H1 (cell line): ENCODE data around the gene DPH6. TPM values are rescaled to one million over a fixed set of nuclear protein-coding genes. Genes with fewer than 3 reads are reported as not detected.

Source experiments
- CHD7 ChIP-seq: fragments of 300-600 bp; sonication (generic); IDR thresholded peaks from 2 replicates; pipeline ENCODE4 v1.7.1; 2012; ENCODE audit warnings: low read length, moderate library complexity, mild to moderate bottlenecking, inconsistent platforms; ENCODE audit not compliant: insufficient replicate concordance
- polyA plus RNA-seq, 7 experiments: library from polyadenylated mRNA; depleted of rRNA in 3 of 7; stranded (reverse) in 5 of 7; unstranded in 2 of 7; fragments of >200 nt in 5 of 7; fragments of 200-250 nt in 2 of 7; gene quantifications; 1 replicate in 5 of 7; 2 replicates in 1 of 7; 4 replicates in 1 of 7; pipeline versions ENCODE4 v1.2.1 to v1.2.3, GENCODE V29; 2011 to 2013; ENCODE audit warnings: missing spikeins in 2 of 7, mixed read lengths in 2 of 7
- total RNA-seq: library from RNA; stranded (reverse); fragmentation: NEBNext Ultra II Directional; extraction: Animal tissue kit (Norgen Biotek cat#: 25700); gene quantifications from 2 replicates; pipeline ENCODE4 v1.2.1, GENCODE V29; 2021

The DPH6 gene
- total and polyA plus RNA-seq, 2 of the 8 experiments (the other 6 are each of a cell fraction or from before 2014, with no cell fraction given): 21.6 to 30.5 TPM

- TF ChIP-seq CHD7: no peak
Observed at GRCh38 chr15:35445891-35446290, 100.1 kb downstream of the DPH6 start (continued).
